Measurements from ENCODE around the gene ANKRD40.
"Not testable (repeated sequence)": the region's sequence is repeated elsewhere in the genome, so short reads cannot be mapped to it uniquely, and the experiment has no call there.

Gene ANKRD40

DNA sequence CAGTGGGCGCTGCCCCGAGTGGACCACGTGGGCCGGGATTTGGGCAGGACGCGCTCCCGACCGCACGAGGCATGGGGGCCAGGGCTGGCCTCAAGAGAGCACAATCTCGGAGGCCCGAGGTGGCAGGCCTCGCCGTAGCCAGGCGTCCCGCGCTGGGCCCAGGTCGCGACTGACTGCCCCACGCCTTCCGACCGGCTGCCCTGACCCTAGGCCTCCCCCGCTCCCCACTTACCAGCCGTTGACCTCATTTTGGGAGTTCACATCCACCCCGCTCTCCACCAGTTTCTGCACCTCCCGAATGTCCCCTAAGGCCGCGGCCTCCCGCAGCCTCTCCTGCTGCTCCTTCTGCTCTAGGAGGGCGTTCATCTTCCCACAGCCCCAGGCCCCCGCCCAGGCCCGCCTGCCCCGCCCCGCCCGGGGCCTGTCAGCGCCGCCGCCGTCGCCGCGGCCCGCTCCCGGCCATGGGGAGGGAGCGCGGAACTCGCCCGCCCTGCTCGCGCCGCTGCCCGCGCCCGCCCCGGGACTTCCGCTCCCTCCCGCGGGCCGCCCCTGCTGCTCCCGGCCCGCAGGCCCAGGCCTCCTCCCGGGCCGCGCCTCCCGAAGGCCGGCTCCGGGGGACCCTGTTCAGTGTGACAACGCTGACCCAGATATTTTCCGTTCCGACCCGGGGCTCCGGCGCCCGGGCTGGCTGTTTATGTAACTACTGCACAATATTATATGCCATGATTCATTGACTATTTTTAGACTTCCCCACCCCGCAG lies at the start of gene ANKRD40:
Gene ANKRD40 (minus strand): TSS at position 626 of the 761 bp plus-strand sequence. CDS start 260 bp downstream, at position 366.
- peak; percentile 94 for DNase-seq

DNA sequence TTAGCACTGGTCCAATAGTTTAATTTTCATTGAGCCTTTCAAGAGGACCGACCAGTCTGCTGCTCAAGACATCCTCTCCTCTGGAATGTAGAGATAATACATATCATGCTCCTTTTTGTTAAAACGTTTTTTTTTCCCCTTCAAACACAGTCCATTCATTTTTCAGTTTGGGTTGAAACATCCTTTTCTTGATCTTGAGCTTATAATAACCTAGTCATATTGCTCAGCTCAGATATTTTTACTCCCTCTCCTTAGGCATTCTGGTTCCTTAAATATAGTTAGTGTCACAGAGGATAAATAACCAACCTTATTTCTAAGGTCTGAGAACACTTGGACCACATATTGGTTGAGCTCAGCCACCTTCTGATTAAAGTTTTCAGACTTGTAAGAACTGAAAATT lies 46.8 kb upstream of the ANKRD40 start:
- DNase-seq, result no peak

DNA sequence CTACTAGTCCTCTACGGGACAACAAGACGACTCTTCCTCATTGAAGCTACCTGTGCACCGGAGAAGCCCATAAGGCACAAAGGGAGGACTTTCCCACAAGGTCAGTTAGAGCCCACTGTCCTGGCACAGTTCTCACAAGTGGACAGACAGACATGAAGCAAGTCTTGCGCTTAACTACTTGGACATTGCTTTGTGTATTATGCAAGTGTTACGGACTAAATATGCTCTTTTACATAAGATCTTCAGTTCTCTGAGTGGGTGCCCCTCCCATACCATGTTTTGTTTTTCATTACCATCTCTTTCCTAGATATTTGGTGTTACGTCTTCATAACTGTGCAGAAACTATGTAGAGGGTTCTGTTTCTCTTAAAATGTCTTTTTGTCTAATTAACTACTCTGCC lies 41.5 kb upstream of the ANKRD40 start:
- no peak for DNase-seq

DNA sequence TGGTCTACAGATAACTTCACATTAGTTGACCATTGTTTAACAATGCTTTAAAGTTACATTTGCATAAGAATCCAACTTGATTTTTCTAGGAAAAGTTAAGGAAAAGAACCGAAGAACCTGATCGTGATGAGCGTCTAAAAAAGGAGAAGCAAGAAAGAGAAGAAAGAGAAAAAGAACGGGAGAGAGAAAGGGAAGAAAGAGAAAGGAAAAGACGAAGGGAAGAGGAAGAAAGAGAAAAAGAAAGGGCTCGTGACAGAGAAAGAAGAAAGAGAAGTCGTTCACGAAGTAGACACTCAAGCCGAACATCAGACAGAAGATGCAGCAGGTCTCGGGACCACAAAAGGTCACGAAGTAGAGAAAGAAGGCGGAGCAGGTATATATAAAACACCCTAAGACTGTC lies 37.9 kb upstream of the ANKRD40 start:
- DNase-seq, result no peak

DNA sequence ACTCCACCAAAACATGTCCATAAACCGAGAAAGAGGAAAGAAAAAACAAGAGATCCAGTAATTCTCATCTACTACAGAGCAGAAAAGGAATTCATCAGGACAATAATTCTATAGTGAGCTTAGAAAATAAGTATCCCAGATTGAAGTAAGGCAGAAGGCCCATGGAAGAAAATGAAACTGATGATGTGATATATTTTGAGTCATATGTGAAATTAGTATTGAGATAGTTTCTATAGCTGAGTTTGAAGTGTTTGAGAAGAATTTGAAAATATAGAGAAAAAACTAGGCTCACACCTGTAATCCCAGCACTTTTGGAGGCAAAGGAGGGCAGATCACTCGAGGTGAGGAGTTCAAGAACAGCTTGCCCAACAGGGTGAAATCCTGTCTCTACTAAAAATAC lies 31.4 kb upstream of the ANKRD40 start:
- no peak for DNase-seq

DNA sequence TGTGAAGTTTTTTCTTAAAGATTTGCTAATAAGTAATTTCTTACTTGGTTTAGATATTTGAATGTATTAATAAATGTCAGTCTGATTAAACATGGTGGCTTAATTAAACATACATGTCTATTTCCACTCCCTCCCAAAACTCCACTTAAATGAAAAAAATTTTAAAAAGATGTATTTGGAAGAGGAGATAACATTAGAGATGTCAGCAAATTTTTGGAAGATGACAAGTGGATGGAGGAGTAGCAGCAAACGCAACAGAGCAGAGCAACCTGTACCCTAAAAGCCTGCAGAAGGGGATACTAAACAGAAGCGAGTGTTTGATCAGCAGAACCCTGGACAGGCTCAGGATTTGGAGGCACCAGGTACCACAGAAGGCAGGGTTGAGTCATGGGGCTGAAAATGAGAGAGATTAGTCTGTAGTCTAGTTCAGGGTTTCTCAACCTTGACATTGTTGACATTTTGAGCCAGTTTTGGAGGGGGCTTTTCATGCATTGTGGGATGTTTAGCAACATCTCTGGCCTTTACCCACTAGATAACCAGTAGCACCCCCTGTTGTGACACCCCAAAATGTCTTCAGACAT lies 29.5 kb upstream of the ANKRD40 start:
- DNase-seq, result no peak

- no peak for DNase-seq
Observed at GRCh38 chr17:50735287-50735686, 27.6 kb upstream of the ANKRD40 start.

DNA sequence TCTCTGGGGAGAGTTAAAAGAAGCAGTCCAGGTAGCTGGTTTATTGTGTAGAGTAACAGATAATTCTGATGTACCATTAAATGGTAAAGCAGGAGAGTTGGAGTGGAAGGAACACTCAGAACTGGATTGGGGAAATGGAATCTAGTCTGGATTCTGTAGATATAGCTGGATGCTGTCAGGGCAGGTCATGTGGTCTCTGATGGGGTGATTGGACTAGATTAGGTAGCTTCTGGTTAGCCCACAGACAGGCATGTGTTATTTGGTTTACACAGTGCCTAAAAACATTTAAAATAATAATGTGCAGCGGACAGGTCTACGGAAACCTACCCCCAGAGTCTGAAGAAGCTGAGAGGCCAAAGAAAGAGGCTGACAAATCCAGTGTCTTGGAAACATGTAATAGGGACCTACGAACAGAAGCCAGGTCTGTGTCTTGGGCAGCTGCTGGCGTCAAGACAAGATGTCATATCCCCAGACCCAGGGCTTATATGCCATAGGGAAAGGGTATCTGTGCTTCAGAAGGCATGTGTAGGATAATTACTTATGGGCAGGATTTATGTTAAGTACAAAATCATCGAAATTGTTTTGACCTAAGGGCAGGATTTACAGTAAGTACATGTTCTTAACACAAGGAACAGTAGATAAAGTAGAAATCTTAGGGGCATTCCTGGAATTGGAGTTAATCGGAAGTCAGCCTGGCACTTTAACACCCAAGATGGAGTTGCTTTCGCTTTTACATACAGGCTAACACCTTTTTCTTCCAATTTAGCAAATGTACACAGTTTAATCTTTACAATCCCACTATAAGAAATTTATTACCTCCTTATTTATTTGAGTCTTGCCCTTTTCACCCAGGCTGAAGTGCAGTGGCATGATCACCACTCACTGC lies 24.1 kb upstream of the ANKRD40 start:
- DNase-seq, result no peak

- DNase-seq, result no peak
Observed at GRCh38 chr17:50728881-50729765, 21.4 kb upstream of the ANKRD40 start.

DNA sequence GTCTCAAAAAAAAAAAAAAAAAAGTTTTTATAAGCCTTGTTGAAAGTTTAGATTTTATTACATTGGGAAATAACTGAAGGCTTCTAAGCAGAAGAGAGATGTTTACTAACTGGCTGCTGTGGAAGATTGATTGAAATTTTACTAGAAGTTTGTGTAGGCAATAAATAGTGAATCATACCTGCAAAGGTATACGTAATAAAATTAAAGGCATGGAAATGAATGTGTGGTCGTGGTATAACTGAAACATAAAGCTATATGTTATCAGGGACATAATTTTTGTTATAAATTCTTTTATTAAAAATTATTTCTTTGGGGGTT lies 20.4 kb upstream of the ANKRD40 start:
- no peak for DNase-seq

GRCh38 chr17:50725769-50726655 lies 18.3 kb upstream of the ANKRD40 start:
- DNase-seq, result no peak

DNA sequence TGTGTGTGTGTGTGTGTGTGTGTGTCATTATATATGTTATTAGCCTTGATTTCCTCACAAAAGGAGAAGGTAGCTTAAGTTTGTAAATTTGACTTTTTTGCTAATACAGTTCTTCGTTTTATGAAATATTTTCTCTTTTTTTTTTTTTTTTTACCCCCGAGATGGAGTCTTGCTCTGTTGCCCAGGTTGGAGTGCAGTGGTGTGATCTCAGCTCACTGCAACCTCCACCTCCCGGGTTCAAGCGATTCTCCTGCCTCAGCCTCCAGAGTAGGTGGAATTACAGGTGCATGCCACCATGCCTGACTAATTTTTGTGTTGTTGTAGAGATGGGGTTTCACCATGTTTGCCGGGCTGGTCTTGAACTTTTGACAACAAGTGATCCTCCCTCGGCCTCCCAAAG lies 16.9 kb upstream of the ANKRD40 start:
- not testable (repeated sequence) for DNase-seq

DNA sequence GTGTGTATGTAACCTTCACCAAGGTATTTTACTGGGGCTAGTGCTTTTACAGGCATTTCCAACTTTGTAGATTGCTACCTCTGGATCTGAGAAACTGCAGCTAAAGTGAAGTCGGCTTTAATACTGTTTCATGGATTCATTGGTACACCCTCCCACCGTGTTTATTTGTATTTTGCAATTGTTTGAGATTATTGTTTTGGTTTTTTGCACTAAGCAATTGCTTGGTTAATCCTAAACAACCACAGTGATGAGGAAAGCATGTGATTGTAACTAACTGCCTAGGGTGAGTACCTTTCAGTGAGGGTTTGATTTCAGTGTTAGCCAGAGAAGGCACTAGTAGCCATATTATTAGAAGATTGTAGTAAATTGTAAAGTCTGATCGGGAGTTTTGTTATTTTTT lies 15.0 kb upstream of the ANKRD40 start:
- DNase-seq, result no peak

DNA sequence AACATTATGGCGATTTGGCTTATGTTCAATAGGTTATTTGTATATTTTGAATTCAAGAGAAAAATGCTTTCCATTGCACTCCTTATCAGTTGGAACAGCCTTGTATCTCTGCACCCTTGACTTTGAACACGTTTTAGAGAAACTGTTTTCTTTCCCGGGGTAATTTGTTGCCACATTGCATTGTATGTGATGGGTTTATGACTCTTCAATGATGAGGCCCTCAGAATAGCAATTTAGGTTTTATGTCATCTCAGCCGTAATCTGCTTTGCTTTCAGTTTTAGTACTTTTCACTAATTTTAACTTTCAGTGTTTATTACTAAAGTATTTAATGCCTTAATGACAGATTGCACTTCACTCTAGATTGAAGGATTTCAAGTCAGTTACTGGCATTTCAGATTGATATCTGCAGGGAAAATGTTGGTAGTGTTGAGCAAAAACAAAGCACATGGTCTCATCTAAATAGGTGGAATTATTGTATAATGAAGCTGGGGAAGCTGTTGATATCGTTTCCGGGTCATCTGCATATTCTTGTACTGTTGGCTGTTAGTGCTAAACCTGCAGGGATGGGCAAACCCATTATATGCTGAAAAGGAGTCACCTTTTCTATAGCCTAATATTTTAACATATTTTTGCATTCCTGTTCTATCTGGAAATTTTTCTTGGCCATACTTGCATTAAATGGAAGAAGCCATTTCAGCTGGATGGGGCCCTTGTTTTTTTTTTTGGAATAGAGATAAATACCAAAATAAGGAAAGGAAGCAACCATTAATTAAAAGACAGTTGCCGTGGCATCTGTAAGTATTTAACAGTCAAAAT lies 13.7 kb upstream of the ANKRD40 start:
- DNase-seq, result no peak

DNA sequence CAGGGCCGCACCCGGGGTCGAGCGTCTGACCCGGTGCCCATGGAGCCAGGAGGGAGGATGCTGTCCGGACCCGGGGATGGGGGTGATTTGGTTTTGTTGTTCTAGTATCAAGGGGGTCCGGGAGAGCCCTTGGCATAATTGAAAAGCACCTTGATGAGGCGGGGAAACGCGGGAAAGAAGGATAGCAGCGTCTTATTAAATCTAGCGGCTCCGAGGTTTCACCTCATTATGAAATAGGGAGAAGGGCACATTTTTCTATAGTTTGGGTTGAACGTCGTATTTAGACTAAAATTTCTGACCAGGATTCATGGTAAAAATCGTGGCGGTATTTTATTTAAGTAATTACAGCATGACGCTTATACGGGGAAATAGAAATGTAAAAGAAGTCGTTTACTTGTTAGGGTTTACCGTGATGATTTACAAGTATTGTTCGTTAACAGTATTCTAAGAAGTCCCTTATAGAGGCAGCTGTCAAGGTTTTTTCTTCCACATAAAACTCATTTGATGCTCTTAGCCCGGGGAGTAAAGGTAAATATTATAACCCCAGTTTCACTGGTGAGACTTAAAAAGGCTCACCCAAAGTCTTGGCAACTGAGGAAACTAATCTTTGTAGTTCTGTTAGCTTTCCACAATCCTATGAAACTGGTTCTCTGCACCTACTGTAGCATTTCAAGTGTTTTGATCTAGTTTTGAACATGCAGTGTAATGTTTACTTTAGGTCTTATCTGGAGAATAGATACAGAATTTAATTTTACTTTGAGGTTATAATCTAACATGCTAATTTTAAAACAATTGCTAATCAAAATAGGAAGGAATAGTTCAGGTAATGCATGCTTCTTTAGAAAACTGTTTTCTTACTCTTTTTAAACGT lies 12.4 kb upstream of the ANKRD40 start:
- no peak for DNase-seq

GRCh38 chr17:50719144-50719923 lies 11.6 kb upstream of the ANKRD40 start, which contains the start of gene LUC7L3:
TSS of gene LUC7L3 (plus strand) at chr17:50719603. CDS start at chr17:50719733, 130 bp downstream.
- DNase-seq, result peak; percentile 94

GRCh38 chr17:50715471-50715870 lies 7.8 kb upstream of the ANKRD40 start:
- DNase-seq, result peak; percentile 39

DNA sequence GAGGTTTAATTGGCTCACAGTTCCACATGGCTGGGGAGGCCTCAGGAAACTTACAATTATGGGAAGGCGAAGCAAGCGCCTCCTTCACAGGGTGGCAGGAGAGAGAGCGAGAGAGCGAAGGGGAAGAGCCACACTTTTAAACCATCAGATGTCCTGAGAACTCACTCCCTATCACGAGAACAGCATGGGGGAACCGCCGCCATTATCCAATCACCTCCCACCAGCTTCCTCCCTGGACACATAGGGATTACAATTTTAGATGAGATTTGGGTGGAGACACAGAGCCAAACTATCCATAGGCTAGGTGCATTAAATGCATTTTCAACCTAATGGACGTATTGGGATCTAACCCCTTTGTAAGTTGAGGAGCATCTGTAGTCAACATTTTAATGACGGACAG lies 4.9 kb upstream of the ANKRD40 start:
- no peak for DNase-seq

DNA sequence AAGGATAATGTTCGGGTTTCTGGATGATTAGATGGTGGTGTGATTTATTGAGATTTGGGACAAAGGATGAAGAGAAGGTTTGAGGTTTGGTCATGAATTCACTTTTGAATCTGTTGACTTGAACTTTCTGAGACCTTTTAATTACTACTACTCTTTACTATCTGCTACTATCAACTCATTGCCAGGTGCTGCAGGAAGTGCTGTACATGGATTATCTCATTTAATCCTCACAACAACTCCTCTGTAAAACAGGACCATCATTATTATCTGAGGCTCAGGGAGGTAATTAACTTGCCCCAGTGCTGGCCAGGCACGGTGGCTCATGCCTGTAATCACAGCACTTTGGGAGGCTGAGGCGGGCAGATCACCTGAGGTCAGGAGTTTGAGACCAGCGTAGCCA lies 2.9 kb upstream of the ANKRD40 start:
- no peak for DNase-seq

Data from EL (cell line).